GM18873 (cell line): ENCODE results near the gene VSIG4.
"Not testable (repeated sequence)": the region's sequence is repeated elsewhere in the genome, so short reads cannot be mapped to it uniquely, and the experiment has no call there.

Experiments used
- ATAC-seq: cut with Tn5 transposase; IDR thresholded peaks from one replicate; pipeline ENCODE4 v1.9.1; 2021; ENCODE audit warnings: mild to moderate bottlenecking, moderate library complexity, moderate number of reproducible peaks; ENCODE audit not compliant: unreplicated experiment, low FRiP score

The VSIG4 gene

DNA sequence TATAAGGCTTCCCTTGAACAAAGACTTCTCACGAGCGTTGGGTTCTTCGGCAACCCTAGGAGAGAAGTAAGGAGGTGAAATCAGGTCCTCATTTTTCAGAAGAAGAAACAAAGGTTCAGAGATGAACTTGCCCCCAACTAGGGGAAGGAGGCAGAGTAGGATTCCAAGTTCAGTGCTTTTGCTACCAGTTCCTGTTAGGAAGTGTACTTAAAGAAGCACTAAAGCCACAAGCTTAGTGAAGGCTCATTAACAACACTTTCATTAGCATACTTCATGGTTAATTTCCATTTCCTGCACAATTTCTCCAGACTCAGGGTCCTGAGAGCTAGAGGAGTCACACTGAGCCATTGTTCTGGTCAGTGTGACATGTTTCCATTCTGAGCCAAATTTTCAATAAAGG lies 52.1 kb downstream of the VSIG4 start:
- no peak for ATAC-seq

DNA sequence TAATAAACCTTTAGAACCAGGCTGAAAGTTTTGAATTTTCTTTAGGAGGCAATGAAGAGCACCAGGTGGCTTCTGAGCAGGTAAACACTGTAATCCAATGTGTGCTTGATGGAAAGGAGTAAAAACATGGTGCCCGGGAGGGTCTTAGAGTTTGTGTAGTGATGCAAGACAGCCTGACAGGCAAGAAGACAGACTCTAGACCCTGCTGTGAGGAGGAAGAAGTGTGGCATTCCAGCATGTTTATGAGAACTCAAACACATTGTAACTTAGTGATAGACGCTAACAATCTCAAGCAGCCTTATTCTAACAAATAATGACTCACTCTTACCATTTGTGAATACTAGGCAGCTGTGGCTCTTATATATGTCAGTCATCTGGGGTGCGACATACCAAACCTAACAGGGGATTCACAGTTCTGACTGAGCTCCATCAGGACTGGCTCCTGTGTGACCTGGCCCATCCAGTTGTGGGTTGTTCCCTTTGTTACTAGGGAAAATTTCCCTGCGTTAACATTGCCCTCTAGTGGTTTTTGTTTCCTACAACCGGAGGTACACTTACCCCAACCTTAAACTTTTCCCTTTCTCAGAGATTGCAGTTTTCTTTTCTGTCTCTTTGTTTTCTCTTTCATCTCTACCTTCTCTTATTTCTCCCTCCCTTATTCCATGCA lies 53.8 kb downstream of the VSIG4 start:
- ATAC-seq = peak; percentile 88

DNA sequence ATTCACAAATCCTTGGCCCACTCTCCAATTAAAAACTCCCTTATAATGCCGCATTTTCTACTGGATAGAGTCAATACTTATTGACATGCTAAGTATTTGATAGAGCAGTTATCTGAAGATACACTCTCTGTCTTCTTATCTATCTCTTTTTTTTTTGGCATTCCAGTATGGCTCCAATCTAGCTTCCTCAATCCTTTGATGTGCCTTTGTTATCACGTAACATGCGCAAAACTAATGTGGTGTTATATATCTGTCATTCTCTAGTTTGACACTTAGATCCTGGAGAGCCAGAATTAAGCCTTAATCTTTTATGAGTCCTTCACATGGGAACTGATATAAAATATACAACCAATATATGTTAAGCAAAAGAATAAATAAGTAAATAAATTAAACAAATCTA lies 54.7 kb downstream of the VSIG4 start:
- ATAC-seq = no peak

DNA sequence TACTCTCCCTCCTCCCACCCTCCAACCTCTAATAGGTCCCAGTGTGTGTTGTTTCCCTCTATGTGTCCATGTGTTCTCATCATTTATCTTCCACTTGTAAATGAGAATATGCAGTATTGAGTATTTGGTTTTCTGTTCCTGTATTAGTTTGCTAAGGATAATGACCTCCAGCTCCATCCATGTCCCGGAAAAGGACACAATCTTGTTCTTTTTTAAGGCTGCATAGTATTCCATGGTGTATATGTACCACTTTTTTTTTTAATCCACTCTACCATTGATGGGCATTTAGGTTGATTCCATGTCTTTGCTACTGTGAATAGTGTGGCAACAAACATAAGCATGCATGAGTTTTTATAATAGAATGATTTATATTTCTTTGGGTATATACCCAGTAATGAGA lies 62.7 kb downstream of the VSIG4 start:
- ATAC-seq = not testable (repeated sequence)

DNA sequence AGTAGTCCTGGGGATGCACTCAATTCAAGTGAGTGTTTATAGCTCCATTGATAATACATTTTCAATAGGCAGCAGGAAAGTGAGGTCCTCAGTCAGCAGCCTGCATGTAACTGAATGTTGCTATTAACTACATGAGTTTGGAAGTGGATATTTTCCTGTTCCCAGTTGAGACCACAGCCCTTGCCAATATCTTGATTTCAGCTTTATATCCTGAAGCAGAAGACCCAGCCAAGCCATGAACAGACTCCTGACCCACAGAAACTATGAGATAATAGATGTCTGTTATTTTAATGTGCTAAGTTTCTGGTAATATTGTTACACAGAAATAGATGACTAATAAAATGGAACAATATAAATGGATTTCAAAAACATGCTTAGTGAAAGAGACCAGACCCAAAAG lies 63.7 kb downstream of the VSIG4 start:
- no peak for ATAC-seq

DNA sequence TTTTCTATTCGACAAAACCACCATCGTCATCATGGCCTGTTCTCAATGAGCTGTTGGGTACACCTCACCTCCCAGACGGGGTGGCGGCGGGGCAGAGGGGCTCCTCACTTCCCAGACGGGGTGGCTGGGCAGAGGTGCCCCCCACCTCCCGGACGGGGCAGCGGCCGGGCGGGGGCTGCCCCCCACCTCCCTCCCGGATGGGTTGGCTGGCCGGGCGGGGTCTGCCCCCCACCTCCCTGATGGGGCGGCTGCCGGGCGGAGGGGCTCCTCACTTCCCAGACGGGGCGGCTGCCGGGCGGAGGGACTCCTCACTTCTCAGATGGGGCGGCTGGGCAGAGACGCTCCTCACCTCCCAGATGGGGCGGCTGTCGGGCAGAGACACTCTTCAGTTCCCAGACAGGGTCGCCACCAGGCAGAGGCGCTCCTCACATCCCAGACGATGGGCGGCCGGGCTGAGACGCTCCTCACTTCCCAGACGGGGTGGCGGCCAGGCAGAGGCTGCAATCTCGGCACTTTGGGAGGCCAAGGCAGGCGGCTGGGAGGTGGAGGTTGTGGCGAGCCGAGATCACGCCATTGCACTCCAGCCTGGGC lies 64.6 kb downstream of the VSIG4 start:
- ATAC-seq = not testable (repeated sequence)
